NCI-H2227 (cell line): ENCODE data around the gene POLR3G.

Source experiments
- DNase-seq: peaks from one replicate; lab custom pipeline; 2025; ENCODE audit not compliant: unreplicated experiment; lab: John Stamatoyannopoulos, UW

Gene POLR3G

GRCh38 chr5:90503596-90503995 lies 28.9 kb downstream of the POLR3G start:
- no peak for DNase-seq

DNA sequence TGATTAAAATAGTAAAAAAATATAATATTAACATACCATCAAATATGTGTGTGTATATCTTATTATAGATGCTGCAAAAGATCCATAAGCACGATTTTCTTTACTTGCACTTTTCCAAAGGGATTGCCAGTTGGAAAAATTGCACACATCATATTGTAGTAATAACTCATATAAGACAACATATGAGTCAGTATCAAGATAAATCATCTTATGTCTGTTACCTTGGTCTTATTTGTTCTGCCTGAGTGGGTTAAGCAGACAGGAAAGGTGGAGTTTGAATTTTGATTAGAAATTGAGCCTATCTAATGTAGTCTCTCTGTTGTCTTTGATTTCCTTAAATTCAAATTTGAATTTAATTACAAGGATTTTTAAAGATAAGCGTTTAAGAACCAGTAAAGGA lies 30.1 kb downstream of the POLR3G start:
- no peak for DNase-seq

GRCh38 chr5:90506221-90506620 lies 31.6 kb downstream of the POLR3G start:
- no peak for DNase-seq

- DNase-seq: no peak
These were observed 35.8 kb downstream of the POLR3G start for GRCh38 chr5:90510438-90510837.

DNA sequence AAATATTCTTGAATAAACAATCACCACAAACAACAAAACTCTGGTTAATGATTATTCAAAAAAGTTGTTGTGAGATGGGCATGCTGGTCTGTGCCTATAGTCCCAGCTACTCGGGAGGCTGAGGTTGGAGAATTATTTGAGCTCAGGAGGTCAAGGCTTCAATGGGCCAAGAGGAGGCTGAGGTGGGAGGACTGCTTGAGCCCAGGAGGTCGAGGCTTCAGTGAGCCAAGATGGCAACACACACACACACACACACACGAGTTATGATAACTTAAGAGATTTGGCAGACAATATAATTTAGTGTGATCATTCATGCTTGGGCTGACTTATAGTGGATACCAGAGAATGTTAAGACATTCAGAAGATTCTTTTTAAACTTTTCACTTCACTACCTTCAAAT lies 39.9 kb downstream of the POLR3G start:
- DNase-seq: no peak

DNA sequence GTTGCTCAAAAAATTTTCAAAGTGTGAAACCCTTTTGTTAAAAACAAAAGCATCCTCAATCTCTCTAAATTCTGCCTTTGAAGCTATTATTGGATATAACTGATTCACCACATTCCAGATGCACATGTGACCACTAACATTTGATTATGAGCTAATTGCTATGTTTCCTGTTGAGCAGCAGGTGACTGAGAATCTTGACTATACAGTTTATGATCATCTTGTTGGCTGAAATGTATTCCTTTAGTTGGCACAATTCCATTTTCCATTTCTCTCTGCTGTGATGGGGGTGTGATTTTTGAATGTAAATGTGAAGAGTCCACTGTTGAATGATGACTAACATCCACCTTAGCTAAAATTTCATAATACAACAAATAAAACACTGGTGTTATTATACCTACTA lies 44.0 kb downstream of the POLR3G start:
- DNase-seq: peak; percentile 5

DNA sequence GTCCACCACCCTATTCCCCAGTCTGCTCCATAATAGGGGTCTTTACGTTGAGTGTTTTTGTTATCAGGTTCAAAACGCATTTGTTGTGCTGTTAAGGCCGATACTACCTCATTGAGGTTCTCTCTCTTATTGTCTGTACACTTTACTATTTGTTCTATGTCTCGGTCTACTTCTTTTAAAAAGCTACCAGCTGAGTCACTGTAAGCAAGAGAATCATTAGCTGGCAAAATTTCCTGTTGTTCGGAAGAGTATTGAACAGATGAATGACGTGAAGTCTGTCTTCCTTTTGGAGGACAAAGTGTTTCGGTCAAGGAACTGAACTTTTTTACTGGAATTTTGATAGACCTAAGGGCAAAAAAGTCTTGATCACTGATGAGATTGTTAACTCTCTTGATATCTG lies 44.4 kb downstream of the POLR3G start:
- DNase-seq: no peak

DNA sequence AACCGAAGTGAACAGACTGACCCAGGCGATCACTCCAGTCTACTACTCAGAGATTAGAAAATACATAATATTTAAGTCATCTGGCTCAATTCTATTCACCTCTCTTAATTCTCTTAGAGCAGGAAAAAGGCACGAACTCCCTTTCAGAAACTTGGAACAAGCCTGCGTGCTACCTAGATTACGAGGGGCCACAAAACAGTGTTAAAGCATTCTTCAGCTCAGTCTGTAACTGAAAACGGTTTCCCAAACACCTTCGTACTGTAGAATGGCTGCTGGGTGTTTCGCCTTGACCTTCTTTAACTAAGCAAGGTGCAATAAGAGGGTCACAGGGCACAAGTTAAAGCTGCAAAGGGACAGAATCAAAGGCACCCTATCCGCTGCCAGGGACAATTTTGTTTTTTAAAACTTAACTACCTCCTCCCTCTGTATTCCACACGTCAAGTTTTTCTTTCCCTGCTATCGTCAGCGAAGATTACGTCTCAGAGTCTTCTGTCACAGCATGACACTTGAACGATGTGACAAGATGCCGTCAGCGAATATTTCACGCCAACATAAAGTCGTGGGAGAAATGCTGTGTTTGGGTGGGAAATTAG lies 54.0 kb downstream of the POLR3G start:
- peak; percentile 30 for DNase-seq

GRCh38 chr5:90529194-90529938 lies 54.7 kb downstream of the POLR3G start, which contains the start of gene LYSMD3:
Gene LYSMD3 (minus strand): TSS chr5:90529584. CDS start chr5:90525289, 4,295 bp downstream.
- peak; percentile 95 for DNase-seq

DNA sequence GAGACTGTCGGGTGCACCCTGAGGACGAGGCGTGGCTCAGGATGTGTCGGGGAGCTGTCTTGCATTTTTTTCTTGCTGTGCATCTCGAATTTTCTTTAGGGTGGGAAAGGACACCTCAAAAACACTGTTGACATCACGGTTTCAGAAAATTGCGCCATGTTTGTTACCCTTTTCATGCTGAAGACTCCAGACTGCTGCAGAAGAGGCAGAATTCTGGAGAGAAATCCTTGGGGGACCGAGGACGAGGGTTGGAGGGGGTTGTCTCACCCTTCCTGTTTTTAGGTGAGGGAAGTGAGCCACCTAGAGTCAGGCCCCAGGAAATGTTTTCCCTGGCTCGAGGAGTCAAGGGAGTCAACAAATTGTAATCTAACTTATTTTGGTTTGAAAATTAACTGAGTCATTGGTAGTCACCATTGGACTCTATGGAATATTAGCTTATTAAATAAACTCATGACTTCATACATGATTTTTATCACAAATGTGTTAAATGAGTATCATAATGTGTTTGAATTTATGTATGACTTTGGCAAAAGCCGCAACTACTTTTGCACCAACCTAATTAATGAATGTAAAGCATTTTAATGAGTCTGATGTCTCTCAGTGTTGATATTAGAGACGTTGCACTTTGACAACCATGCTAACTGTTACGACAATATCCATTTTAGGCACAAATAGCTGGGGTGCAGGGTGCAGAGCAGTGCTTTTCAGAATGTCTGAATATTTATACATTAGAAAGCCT lies 55.4 kb downstream of the POLR3G start:
- peak; percentile 69 for DNase-seq

DNA sequence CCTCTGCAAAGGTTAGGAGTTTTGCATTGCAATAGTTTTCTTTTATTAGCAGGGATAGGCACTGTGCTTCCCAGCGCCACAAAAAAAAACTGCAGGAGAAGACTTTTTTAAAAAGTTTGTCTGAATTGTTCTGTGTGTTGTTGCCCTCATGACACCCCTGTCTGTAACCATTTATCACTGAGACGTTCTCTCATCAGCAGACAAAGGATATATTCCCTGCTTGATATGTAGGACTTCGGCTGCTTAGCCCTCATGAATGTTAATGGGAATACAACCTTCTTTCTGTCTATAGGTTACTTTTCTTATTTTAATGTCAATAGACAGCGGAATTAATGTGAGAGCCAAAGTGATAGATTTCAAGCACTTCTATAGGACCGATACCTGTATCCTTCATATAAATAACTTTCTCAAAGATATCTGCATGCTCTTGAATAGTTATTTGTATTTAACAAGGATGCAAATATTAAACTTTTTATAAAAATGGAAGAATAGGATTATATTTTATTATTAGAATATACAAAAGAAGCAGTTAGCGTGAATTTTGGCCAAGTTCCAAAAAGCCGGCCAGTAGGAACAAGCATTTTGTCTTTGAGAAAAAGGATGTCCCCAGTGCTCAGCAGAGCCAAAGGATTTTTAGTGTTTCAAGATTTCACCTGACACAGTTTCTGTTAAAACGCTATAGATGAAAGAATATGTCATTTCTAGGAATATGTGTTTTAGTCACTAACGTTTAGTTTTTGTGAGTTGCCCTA lies 56.2 kb downstream of the POLR3G start:
- no peak for DNase-seq

DNA sequence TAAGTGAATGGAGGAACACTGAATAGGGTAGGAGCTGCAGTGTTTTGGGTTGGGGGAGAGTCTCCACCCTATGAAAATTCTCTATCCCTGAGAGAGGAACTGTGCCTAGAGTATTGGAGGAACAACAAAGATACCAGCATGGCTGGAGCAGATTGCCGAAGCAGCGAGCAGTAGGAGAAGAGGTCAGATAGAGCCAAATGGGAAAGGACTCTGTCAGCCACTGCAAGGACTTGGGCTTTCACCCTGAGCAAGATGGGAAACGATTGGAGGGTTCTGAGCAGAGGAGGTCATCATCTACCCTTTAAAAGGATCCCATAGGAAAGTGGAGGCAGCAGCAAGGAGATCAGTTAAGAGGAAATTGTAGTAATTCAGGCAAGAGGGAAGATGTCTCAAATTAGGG lies 59.1 kb downstream of the POLR3G start:
- no peak for DNase-seq

GRCh38 chr5:90534922-90535321 lies 60.3 kb downstream of the POLR3G start:
- no peak for DNase-seq

DNA sequence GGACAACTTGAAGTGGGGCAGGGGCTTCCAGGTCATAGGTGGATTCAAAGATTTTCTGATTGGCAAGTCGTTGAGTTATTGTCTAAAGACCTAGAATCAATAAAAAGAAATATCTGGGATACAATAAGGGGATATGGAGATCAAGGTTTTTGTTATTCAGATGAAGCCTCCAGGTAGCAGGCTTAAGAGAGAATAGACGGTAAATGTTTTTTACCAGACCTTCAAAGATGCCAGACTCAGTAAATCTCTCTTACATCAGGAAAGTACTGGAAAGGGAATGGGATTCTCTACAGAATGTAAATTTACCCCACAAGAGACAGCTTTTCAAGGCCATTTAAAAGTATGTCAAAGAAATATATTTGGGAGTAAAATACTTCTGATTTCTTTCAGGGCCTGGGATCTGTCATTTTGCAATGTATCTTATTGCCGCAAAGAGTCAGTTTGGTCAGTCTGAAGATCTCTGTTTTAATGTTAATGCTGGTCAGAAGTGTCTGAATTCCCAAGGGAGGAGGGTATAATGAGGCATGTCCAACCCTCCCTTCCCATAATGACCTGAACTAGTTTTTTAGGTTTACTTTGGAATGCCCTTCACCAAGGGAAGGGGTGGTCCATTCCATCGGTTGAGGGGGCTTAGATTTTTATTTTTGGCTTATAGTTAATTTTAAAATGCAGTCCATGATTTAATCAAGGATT lies 68.3 kb downstream of the POLR3G start:
- DNase-seq: no peak

DNA sequence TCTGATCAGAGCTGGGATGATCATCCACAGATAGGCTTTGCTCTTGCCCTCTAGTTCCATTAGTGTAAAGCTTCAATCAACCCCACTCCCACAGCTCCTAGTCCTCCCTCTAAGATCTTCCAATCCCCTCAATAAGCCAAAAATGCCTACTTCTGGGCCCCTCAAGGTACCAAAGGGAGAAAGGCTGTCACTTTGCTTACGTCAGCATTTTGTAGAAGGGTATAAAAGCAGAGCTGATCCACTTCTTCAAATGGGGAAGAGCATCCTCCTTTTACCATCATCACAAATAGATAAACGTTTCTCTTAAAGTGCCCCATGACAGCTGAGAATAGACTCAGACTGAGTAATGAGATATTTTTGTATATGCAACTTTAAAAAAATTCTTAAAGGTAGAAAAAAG lies 70.8 kb downstream of the POLR3G start:
- DNase-seq: no peak

GRCh38 chr5:90546216-90546837 lies 71.7 kb downstream of the POLR3G start:
- DNase-seq: no peak

DNA sequence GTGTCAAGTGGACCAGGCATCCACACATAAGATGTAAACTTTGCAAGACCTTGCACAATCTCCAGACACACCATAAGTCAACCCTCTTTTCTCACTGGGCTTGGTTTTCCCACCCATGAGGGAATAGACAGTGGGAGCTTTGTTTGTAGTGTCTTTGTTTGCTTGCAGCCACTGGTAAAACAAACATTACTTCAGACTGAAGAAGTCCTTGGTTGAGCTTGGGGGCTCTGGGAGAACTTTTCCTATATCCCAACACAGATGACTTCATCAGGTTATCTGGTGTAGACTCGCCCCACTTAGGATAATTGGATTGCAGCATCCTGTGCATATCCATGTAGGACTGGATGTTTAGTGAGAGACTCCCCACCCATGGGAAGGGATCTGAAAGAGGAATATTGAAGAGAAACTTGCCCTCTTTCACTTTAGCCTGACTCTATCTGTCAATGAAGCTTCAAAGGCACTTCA lies 72.4 kb downstream of the POLR3G start:
- no peak for DNase-seq

DNA sequence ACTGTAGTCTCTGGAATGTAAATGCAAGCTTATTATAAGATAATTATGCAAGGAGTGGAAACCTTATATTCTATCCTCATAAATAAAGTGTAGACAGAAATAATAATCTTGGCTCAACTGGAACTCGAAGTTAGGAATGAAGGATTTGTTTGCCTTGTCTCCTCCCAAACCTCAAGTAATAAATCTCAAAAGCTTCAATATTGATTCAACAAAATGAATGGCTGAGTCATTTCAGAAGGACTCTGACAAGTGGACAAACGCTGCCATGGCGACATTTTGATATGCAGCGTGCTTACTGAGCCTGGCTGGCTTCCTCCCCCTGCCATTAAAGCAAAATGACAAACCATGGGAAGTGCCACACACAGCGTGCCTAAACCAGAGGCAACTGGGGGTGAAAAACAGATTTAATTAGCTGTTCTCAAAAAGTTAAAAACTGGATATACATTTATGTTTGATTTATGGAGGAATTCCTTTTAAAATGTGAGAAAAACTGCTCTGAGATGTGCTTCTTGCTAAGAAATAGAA lies 73.5 kb downstream of the POLR3G start:
- peak; percentile 47 for DNase-seq

DNA sequence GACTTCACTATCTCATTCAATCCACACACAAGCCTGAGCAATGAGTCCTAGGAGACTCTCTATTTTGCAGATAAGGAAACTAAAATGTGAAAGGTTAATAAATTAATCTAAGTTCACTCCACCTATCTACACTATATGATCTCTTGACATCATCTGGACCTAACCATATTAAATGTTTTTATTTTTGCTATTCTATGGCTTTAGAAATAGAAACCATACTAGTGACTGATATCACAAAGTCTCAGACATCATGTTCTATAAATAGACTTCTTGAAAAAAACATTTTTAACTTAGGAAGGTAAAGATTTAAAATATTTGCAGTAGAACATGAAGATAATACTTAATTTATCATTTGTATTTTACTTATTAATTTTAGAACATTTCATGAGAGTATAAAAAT lies 74.6 kb downstream of the POLR3G start:
- no peak for DNase-seq

GRCh38 chr5:90549729-90550275 lies 75.1 kb downstream of the POLR3G start:
- no peak for DNase-seq
